Muscle layer of colon (tissue), 2 donors: Measurements from ENCODE around the gene CARS1.

Experiments used
- H3K27ac ChIP-seq: one replicate; pipeline ENCODE4 v1.7.0; 2013; ENCODE audit warnings: low read depth, mild to moderate bottlenecking, low read length, moderate library complexity
- H3K27me3 ChIP-seq, 2 donors: one replicate each; pipeline ENCODE4 v1.7.0; 2013; ENCODE audit warnings: low read length in 2 of 2, mild to moderate bottlenecking in 2 of 2; ENCODE audit not compliant: insufficient read depth in 2 of 2, control insufficient read depth in 1 of 2
- H3K36me3 ChIP-seq: one replicate; pipeline ENCODE4 v1.7.0; 2013; ENCODE audit warnings: mild to moderate bottlenecking, low read length; ENCODE audit not compliant: insufficient read depth
- H3K4me1 ChIP-seq: one replicate; pipeline ENCODE4 v1.7.0; 2013; ENCODE audit warnings: mild to moderate bottlenecking, low read length; ENCODE audit not compliant: insufficient read depth
- H3K4me3 ChIP-seq, 2 donors: one replicate each; pipeline ENCODE4 v1.7.0; 2013; ENCODE audit warnings: low read length in 2 of 2, low read depth in 1 of 2, mild to moderate bottlenecking in 1 of 2, moderate library complexity in 1 of 2
- H3K9ac ChIP-seq: one replicate; pipeline ENCODE4 v1.7.0; 2013; ENCODE audit warnings: low read length
- H3K9me3 ChIP-seq: one replicate; pipeline ENCODE4 v1.7.0; 2013; ENCODE audit warnings: mild to moderate bottlenecking, low read length
- donor health status: abdominal sarcoma.
- donor health status: Adenocarcinoma of cecum.

The CARS1 gene

GRCh38 chr11:3022300-3022967 is 34.8 kb downstream of the CARS1 start:
- Histone ChIP-seq H3K9ac (no peak overlapping the region), H3K4me1 (no peaks in the 10 kb centered on the region), H3K4me3 (no peak overlapping the region), H3K27ac (no peak overlapping the region), H3K27me3 (no peaks in the 10 kb centered on the region), H3K36me3 (peaks cover 54% of the 10 kb centered on the region), H3K9me3 (no peaks in the 10 kb centered on the region)

GRCh38 chr11:3021125-3021524 is 36.1 kb downstream of the CARS1 start:
- Histone ChIP-seq H3K4me3 (no peak overlapping the region), H3K9ac (no peak overlapping the region), H3K27me3 (no peaks in the 10 kb centered on the region), H3K4me1 (no peaks in the 10 kb centered on the region), H3K27ac (no peak overlapping the region), H3K36me3 (peaks cover 55% of the 10 kb centered on the region), H3K9me3 (no peaks in the 10 kb centered on the region)

- H3K36me3 ChIP-seq: peaks cover 60% of the 10 kb centered on the region
- no peak overlapping the region for H3K9ac ChIP-seq
- H3K27ac ChIP-seq: no peak overlapping the region
- H3K9me3 ChIP-seq: no peaks in the 10 kb centered on the region
- H3K4me1 ChIP-seq: no peaks in the 10 kb centered on the region
- no peaks in the 10 kb centered on the region for H3K27me3 ChIP-seq
- H3K4me3 ChIP-seq: no peak overlapping the region
Measured at GRCh38 chr11:3020011-3020410, 37.2 kb downstream of the CARS1 start.

- H3K9ac ChIP-seq: no peak overlapping the region
- H3K27ac ChIP-seq: no peak overlapping the region
- H3K9me3 ChIP-seq: no peaks in the 10 kb centered on the region
- no peaks in the 10 kb centered on the region for H3K4me1 ChIP-seq
- H3K27me3 ChIP-seq: no peaks in the 10 kb centered on the region
- H3K36me3 ChIP-seq: peaks cover 74% of the 10 kb centered on the region
- no peak overlapping the region for H3K4me3 ChIP-seq
Measured at GRCh38 chr11:3018596-3018995, 38.6 kb downstream of the CARS1 start.

- Histone ChIP-seq H3K4me1 (no peaks in the 10 kb centered on the region), H3K9ac (no peak overlapping the region), H3K36me3 (peaks cover 82% of the 10 kb centered on the region), H3K27ac (no peak overlapping the region), H3K4me3 (no peak overlapping the region), H3K27me3 (no peaks in the 10 kb centered on the region), H3K9me3 (no peaks in the 10 kb centered on the region)
Measured at GRCh38 chr11:3016861-3017260, 40.4 kb downstream of the CARS1 start.

GRCh38 chr11:3015796-3016195 is 41.4 kb downstream of the CARS1 start:
- no peak overlapping the region for H3K9ac ChIP-seq
- H3K27ac ChIP-seq: no peak overlapping the region
- no peaks in the 10 kb centered on the region for H3K9me3 ChIP-seq
- H3K27me3 ChIP-seq: no peaks in the 10 kb centered on the region
- H3K36me3 ChIP-seq: peaks cover 85% of the 10 kb centered on the region
- H3K4me3 ChIP-seq: no peak overlapping the region
- no peaks in the 10 kb centered on the region for H3K4me1 ChIP-seq

- Histone ChIP-seq H3K9ac (no peak overlapping the region), H3K27me3 (no peaks in the 10 kb centered on the region), H3K4me1 (no peaks in the 10 kb centered on the region), H3K27ac (no peak overlapping the region), H3K9me3 (no peaks in the 10 kb centered on the region), H3K36me3 (peaks cover 82% of the 10 kb centered on the region), H3K4me3 (no peak overlapping the region)
Measured at GRCh38 chr11:3014943-3015342, 42.3 kb downstream of the CARS1 start.

GRCh38 chr11:3014057-3014938 is 42.9 kb downstream of the CARS1 start:
- Histone ChIP-seq H3K27ac (no peak overlapping the region), H3K4me3 (no peak overlapping the region), H3K9me3 (no peaks in the 10 kb centered on the region), H3K4me1 (no peaks in the 10 kb centered on the region), H3K9ac (no peak overlapping the region), H3K36me3 (peaks cover 82% of the 10 kb centered on the region), H3K27me3 (no peaks in the 10 kb centered on the region)

GRCh38 chr11:3011891-3012885 is 45.0 kb downstream of the CARS1 start:
- H3K27me3 ChIP-seq: no peaks in the 10 kb centered on the region
- no peaks in the 10 kb centered on the region for H3K9me3 ChIP-seq
- no peaks in the 10 kb centered on the region for H3K4me1 ChIP-seq
- H3K36me3 ChIP-seq: peaks cover 76% of the 10 kb centered on the region
- H3K9ac ChIP-seq: no peak overlapping the region
- H3K27ac ChIP-seq: no peak overlapping the region
- no peak overlapping the region for H3K4me3 ChIP-seq

- Histone ChIP-seq H3K4me3 (no peak overlapping the region), H3K27me3 (no peaks in the 10 kb centered on the region), H3K9ac (no peak overlapping the region), H3K36me3 (peaks cover 75% of the 10 kb centered on the region), H3K9me3 (no peaks in the 10 kb centered on the region), H3K27ac (no peak overlapping the region), H3K4me1 (no peaks in the 10 kb centered on the region)
Measured at GRCh38 chr11:3010521-3011275, 46.5 kb downstream of the CARS1 start.
